HPDE6-E6E7 (cell line): ENCODE measurements around the gene SPEN.

Source experiments
- DNase-seq: peaks from one replicate; pipeline ENCODE4 v3.0.0; 2011; ENCODE audit warnings: missing footprints; ENCODE audit errors: extremely low spot score

The SPEN gene

DNA sequence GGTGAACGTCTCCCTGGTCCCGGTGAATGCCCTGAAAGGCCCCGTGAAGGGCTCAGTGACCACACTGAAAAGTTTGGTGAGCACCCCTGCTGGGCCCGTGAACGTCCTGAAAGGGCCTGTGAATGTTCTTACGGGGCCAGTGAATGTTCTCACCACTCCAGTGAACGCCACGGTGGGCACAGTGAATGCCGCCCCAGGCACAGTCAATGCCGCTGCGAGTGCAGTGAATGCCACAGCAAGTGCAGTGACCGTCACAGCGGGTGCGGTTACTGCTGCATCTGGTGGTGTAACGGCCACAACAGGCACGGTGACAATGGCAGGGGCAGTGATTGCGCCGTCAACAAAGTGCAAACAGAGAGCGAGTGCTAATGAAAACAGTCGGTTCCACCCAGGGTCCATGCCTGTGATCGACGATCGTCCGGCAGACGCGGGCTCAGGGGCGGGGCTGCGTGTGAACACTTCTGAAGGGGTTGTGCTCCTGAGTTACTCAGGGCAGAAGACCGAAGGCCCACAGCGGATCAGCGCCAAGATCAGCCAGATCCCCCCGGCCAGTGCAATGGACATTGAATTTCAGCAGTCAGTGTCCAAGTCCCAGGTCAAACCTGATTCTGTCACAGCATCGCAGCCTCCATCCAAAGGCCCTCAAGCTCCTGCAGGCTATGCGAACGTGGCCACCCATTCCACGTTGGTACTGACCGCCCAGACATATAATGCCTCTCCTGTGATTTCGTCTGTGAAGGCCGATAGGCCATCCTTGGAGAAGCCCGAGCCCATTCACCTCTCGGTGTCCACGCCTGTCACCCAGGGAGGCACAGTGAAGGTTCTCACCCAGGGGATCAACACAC lies 86.9 kb downstream of the SPEN start:
- DNase-seq: no peak

DNA sequence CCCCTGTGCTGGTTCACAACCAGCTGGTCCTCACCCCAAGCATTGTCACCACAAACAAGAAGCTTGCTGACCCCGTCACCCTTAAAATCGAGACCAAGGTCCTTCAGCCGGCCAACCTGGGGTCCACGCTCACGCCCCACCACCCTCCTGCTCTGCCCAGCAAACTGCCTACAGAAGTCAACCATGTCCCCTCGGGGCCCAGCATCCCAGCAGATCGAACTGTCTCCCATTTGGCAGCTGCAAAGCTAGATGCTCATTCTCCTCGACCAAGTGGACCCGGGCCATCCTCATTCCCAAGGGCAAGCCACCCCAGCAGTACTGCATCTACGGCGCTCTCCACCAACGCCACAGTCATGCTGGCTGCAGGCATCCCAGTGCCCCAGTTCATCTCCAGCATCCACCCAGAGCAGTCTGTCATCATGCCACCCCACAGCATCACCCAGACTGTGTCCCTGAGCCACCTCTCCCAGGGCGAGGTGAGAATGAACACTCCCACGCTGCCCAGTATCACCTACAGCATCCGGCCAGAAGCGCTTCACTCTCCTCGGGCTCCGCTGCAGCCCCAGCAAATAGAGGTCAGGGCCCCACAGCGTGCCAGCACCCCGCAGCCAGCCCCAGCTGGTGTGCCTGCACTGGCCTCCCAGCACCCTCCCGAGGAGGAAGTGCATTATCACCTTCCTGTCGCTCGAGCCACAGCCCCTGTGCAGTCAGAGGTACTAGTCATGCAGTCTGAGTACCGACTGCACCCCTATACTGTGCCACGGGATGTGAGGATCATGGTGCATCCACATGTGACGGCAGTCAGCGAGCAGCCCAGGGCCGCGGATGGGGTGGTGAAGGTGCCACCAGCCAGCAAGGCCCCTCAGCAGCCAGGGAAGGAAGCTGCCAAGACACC lies 87.8 kb downstream of the SPEN start:
- DNase-seq: no peak

DNA sequence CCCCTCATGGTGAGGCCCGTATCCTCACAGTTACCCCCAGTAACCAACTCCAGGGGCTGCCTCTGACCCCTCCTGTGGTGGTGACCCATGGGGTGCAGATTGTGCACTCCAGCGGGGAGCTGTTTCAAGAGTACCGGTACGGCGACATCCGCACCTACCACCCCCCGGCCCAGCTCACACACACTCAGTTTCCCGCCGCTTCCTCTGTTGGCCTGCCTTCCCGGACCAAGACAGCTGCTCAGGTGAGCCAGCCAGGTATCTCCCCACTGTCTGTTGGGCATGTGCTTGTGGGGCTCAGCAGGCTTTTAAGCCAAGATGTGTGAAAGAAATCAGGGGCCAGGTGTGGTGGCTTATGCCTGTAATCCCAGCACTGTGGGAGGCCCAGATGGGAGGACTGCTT lies 88.5 kb downstream of the SPEN start:
- DNase-seq: no peak

DNA sequence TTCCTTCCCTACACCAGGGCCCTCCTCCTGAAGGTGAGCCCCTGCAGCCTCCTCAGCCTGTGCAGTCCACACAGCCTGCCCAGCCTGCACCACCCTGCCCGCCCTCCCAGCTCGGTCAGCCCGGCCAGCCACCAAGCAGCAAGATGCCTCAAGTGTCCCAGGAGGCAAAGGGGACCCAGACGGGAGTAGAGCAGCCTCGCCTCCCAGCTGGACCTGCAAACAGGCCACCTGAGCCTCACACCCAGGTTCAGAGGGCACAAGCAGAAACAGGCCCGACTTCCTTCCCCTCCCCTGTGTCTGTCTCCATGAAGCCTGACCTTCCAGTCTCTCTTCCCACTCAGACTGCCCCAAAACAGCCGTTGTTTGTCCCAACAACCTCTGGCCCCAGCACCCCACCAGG lies 89.6 kb downstream of the SPEN start:
- no peak for DNase-seq

DNA sequence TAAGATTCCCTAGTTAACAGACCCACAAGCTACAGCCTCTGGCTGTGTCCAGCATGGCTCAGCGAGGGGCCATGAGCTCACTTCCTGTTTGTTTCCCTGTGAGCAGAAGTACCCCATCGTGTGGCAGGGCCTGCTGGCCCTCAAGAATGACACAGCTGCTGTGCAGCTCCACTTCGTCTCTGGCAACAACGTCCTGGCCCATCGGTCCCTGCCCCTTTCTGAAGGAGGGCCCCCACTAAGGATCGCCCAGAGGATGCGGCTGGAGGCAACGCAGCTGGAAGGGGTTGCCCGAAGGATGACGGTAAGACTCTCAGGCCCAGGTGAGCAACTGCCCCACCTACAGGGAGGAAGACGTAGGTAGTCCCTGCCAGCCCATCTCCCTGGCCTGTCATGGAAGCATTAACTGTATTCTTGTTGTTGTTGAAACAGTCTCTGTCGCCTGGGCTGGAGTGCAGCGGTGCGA lies 90.2 kb downstream of the SPEN start:
- DNase-seq: no peak

DNA sequence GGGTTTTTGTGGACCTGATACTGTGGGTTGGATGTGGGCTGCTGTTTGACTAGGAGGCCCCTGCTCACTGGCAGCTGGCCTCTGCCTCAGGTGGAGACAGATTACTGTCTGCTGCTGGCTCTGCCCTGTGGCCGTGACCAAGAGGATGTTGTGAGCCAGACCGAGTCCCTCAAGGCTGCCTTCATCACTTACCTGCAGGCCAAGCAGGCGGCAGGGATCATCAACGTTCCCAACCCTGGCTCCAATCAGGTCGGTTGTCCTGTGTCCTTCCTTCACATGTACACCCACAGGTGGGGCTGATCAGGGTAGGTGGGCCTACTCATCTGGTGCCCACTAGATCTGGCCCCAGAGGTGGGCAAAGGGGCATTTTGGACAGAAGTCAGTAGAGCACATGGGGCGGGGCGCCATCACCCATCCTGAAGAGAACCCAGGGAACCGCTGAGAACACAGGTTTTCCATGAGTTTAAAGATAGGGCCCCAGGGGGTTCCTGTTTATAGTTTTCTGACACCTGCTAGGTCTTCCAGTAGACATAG lies 91.2 kb downstream of the SPEN start:
- DNase-seq: no peak

DNA sequence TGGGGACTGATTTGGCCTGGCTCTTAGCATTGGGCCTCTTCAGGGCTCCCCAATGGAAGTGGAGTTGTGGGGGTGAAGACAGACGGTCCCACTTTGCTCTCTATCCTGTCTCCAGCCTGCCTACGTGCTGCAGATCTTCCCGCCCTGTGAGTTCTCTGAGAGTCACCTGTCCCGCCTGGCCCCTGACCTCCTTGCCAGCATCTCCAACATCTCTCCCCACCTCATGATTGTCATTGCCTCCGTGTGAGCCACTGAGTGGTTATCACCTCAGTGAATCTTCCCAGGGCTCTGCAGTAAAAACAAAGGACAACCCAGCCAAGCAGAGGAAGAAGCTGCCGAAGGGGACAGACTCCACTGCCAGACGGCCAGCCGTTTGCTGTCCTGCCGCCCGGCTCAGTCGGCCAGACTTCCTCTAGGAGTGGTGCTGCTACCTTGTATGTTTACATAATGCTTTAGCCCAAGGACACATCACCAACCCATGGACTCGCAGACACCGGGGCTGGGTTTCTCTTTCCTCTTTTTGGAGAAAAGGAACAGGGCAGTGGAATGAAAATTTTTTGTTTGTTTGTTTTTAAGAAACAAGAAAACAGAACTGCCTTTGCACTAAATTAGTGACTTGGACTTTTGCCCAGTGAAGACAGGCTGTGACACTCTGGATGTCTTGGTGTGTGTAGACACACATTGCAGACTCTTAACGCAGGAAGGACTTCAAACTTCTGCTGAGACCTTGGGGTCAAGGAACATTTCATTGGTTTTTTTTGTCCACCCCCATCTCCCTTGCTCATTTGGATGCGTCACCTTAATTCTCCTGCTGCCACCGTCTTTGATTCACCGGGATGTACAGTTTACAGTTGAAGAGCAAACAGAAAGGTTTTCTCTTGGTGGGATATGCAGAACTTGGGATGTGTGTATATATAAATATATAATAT lies 91.9 kb downstream of the SPEN start:
- no peak for DNase-seq

DNA sequence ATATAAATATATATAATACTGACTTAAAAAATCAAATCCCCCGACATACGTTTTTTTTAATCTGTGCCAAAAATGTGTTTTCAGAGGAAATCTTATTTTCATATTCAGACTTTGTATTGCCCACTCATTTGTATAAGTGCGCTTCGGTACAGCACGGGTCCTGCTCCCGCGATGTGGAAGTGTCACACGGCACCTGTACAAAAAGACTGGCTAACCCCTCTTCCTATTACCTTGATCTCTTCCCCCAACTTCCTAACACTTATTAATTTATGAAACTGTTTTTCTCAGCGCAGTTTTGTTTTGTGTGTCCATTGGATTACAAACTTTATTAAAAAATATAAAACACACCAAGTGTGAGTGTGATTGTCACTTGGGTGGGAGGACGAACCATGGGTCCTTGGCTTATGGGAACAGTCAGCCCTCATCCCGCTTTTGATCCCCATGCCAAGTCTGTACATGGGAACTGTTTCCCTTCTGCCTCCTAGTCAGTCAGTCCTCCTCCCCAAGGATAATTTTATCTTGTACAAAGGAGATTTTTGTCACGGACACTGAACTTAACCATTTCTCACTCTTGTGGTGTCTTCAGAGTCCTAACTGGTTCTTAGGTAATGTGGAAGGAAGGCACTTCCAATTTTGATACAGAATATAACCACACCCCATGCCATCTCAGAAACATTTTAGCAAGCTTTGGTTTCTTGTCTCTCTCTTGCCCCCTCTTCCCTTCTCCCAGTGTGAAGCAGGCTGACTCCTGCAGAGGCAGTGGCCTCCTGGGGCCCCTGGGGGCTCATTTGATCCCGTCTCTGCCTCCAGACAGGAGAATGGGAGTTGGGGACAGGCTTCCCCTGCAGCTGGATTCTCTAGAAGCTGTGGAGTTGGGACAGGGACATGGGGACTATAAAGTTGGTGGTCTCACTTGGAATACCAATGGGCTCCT lies 92.9 kb downstream of the SPEN start:
- no peak for DNase-seq

DNA sequence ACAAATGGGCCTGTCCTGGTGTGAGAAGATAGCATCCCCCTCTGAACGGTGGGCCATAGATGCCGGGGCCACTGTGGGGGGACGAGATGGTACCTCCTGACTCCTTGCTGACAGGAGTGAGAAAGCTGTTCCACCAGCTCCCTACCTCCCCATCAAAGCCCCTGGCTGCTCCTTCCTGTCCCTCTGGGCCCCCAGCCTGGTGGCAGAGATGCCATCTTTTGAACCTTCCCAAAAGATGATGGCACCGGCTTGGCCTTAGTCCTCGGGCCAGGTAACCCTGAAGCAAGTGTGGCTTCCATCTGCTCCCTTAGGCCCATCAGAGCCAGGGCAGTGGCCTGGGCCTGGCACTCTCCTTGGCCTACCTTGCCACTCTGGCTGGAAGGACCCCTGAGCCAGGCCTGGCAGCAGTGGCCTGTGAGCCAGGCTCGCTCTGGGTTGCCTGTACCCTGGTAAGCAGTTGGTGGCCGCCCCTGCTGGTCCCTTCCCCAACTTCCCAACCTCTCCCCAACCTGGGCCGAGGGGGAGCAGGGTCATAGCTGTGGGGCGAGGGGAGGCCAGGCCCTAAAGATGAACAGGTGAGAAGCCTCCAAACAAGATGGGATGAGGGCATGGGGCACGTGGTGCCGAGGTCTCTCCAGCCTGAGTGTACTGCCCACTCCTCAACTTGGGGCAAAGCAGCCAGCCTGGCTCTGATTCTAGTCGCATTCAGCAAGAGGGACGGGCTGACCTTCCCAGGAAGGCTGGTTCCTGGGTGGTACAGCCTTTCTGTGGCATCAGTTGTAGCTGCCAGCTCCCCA lies 93.7 kb downstream of the SPEN start:
- no peak for DNase-seq

DNA sequence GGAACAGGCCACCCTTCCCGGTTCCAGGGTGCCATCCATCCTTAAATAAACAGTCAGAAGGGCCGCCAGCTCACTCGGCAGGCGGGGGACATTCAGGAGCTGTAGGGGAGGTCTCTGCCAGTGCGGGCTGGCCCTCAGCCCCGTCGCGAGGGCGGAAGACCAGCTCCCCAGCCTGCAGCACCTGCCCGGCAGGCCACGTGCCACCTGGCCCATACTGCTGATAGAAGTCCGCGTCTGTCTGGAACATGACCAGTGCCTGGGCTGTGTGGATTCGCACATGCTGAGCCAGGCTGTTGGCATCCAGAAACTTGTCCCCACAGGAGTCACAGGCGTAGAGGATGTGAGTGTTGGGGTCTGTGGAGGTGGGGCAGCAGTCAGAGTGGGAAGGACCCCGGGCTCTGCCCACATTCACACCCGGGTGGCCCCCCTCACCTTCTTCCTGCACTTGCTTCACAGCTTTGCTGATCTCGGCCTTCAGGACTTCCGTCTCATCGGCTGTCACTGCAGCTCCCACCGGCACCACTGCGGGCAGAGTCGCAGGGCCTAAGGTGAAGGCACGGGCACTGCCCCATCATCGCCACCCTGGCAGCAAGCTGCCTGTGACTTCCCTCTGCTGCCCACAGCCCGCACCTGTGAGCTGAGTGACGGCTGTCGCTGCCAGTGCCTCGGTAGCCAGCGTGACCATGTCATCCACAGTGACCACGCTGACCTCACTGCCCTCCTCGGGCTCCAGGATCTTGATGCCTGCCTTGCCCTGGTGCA lies 94.6 kb downstream of the SPEN start:
- DNase-seq: no peak

DNA sequence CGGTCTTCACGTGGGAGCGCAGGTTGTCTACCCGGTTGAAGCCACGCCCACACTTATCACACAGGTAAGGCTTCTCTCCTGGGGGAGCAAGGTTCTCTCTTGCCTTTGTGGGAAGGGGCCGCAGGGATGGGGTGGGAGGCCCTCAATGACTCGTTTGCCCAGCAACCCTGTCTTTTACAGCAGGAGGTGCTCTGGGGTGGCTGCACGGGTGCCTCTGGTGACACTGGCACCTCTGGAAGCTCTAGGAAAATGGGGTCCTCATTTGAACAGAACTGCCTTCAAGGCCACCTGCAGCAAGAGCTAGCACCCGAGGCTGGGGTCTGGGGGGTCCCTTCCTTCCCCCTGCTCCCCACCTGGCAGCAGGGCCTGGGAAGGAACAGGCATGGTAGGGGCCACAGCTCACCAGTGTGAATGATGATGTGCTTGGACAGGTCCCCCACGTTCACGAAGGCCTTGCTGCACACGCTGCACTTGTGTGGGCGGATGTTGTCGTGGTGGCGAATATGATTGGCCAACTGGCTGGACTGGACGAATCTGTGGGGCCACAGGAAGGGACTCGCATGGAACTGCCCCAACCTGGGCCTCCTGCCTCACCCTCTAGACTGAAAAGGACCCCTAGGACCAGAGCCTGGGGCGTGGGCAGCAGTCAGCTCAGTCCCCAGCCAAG lies 95.3 kb downstream of the SPEN start:
- no peak for DNase-seq

DNA sequence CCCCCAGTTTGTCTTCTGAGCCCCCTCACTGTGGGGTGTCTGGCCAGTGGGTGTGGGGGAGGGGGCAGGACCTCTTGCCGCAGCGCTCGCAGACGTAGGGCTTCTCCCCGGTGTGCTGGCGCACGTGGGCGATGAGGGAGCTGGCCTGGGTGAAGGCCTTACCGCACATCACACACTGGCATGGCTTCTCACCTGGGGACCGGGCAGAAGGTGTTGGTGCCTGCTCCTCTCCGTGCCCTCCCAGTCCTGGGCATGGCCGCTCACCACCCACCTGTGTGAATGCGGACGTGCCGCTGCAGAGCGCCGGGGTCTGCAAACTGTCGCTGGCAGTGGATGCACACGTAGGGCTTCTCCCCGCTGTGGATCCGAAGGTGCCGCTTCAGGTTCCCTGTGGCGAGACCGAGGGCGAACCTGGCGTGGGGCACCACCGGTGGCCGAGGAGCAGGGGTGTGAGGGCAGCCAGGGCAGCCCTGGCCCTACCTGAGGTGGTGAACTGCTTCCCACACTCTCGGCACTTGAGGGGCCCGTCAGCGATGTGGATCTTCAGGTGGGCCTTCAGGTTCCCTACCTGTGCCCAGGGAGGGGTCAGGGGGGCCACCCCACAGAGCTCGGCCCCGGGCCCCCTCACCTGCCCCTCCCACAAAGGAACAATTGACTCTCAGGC lies 96.0 kb downstream of the SPEN start:
- DNase-seq: no peak

DNA sequence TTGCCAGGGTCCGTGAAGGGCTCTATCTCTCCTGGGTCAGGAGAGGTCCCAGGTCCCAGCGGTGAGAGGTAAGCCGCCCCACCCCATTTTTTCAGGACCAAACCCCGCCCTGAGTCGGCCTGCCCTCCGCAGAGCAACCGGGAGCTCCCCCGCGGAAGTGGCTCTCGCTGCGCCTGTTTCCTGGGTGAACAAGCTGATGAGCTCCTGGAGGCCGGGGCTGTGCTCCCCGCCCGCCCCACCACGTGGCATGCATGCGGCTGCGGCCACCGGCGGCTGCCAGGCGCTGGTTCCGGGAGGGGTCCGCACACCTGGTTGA lies 96.4 kb downstream of the SPEN start:
- no peak for DNase-seq

DNA sequence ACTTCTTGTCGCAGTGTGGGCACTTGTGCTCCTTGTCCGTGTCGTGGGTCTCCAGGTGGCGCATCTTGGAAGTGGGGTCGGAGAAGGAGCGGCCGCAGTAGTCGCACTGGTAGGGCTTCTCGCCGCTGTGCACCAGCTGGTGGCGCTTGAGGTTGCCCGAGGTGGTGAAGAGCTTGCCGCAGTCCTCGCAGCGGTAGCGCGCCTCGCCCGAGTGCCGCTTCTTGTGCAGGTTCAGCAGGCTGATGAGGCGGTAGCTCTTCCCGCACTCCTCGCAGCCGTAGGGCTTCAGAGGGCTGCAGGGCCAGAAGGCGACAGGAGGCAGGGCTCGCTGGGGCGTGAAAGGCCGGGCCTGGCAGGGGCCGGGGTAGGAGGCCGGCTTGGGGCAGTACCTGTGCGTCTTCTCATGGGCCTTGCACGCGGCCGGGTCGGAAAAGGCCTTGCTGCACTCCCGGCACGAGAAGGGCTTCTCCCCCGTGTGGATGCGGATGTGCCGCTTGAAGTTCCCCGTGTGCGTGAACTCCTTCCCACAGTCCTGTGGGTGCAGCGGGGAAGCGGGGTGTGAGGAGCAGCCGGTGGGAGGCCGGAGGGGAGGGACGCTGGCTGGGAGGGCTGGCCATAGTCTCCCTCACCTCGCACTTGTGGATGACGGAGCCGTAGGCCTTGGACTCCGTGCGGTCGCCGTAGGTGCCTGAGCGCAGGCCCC lies 97.0 kb downstream of the SPEN start:
- DNase-seq: no peak

DNA sequence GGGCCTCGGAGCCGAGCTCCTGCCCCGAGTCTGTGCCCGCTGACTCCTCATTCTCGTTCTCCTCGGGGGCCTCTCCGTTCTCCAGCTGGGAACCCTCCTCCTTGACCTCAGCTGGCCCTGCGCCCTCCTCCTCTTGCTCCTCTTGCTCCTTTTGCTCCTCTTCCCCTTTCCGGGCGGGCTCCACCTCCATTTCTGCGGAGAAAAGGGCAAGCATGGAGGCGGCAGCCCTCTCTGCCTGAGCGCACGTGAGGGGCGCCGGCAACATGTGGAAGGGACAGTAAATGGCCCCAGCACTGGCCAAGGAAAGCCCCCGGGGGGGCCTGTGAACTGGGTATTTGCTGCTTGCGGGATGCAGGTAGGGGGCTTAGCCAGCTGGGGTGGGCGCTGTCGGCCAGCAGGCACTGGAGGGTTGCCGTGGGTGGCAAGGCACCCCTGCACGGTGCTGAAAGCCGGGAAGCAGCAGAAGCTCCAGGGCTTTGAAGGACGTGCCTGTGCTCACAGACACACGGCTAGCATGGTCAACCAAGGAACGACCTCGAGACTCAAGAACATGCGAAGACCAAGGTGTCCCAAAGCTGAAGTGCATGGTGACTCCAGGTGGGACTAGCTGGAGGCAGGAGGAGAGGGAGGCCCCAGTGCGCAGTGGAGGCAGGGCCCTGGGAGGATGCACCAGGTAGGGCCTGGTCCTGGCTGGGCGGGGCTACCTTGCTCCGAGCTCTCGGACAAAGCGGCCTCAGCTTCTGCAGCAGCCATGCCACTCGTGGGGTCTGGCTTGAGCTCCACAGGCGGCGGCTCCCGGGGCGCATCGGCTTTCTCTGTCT lies 97.7 kb downstream of the SPEN start:
- DNase-seq: no peak

DNA sequence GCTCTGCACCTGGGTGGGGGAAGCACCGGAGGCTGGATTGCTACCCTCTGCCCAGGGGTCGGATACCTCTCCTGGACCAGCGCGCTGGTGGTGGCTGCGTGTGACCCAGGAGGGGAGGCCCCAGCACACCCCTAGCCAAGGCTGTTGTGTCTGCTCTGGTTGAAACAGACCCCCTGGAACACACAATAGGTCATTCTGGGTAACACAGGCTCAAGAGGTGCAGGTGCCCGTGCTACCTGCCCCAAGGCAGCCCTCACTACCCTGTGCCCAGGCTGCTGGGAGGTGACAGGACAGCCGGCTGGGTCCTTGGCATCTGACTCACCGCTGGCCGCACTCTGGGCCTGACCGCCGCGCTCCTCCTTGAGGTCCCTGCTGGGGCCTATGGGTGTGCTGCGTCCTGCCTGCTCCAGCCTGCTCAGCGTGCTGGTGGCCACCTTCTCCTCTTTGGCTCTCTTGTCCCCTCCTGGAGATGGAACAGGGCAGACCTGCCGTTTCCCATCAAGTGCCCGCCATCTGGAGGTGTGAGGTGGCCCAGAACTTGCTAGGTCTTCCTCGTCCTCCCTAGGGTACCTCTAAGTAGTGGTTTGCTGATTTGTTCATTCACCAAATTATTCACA lies 98.4 kb downstream of the SPEN start:
- DNase-seq: no peak
